Stomach (tissue), 9 donors: ENCODE measurements around the gene EMP3. TPM values are rescaled to one million over a fixed set of nuclear protein-coding genes. Genes with fewer than 3 reads are reported as not detected.

Experiments
- DNase-seq, 2 donors: peaks; one replicate each; pipeline versions ENCODE4 v3.0.0 to v3.0.0-alpha.2; 2013 to 2019
- H3K27ac ChIP-seq, 5 donors: fragments of 200-600 bp in 4 of 5; sonication (generic) in 4 of 5; one replicate each; pipeline ENCODE4 v1.5.1; 2013 to 2019; ENCODE audit warnings: mild to moderate bottlenecking in 1 of 5, moderate library complexity in 1 of 5
- H3K27me3 ChIP-seq, 3 donors: fragments of 200-600 bp; sonication (generic); one replicate each; pipeline ENCODE4 v1.5.1; 2017 to 2019; ENCODE audit warnings: mixed run types in 1 of 3
- H3K36me3 ChIP-seq, 4 donors: fragments of 200-600 bp; sonication (generic); 1 replicate in 3 of 4; 2 replicates in 1 of 4; pipeline ENCODE4 v1.5.1; 2016 to 2019
- H3K4me1 ChIP-seq, 4 donors: fragments of 200-600 bp; sonication (generic); one replicate each; pipeline ENCODE4 v1.5.1; 2016 to 2019
- H3K4me3 ChIP-seq, 4 donors: fragments of 200-600 bp; sonication (generic) in 3 of 4; one replicate each; pipeline ENCODE4 v1.5.1; 2016 to 2019; ENCODE audit warnings: mild to moderate bottlenecking in 1 of 4
- H3K9me3 ChIP-seq, 4 donors: fragments of 200-600 bp; sonication (generic); one replicate each; pipeline ENCODE4 v1.5.1; 2016 to 2019
- CTCF ChIP-seq, 7 experiments: fragments of 450-650 bp in 4 of 7; fragments of 200-600 bp in 3 of 7; sonication (generic) in 3 of 7; IDR thresholded peaks; one replicate each; pipeline ENCODE4 v1.5.1; 2016 to 2019; ENCODE audit warnings: antibody characterized with exemption in 7 of 7, control low read depth in 2 of 7, mild to moderate bottlenecking in 1 of 7
- EP300 ChIP-seq: sonication (generic); formaldehyde crosslinking; IDR thresholded peaks from one replicate; pipeline ENCODE4 v1.6.1; 2017; ENCODE audit warnings: antibody characterized with exemption
- POLR2A ChIP-seq, 4 donors: fragments of 450-650 bp; IDR thresholded peaks; one replicate each; pipeline ENCODE4 v1.6.1; 2016; ENCODE audit warnings: antibody characterized with exemption in 4 of 4, control low read depth in 2 of 4, mild to moderate bottlenecking in 1 of 4, moderate library complexity in 1 of 4
- POLR2AphosphoS5 ChIP-seq, 3 donors: sonication (generic); formaldehyde crosslinking; IDR thresholded peaks; one replicate each; pipeline ENCODE4 v1.6.1; 2016; ENCODE audit warnings: antibody characterized with exemption in 3 of 3
- WGBS, 5 donors: extraction: QIAGEN DNeasy Blood & Tissue Kit in 3 of 5; methylation state at CpG; one replicate each; pipeline versions ENCODE4 v1.1.5 to v1.1.7; 2013 to 2018; 5-methylcytosine and 5-hydroxymethylcytosine counted together
- intact Hi-C: fragments of 100-400 bp; cut with DNase I; formaldehyde crosslinking; loops from one replicate; pipeline ENCODE4 v1.15.1; 2023; ENCODE audit warnings: low total_unique reads
- polyA plus RNA-seq, 3 donors: library from polyadenylated mRNA; stranded (reverse); fragments of 200-250 nt; gene quantifications; one replicate each; pipeline ENCODE4 v1.2.3, GENCODE V29; 2013
- total RNA-seq, 5 donors: library from RNA; depleted of rRNA; stranded (reverse); fragments of >200 nt; gene quantifications; one replicate each; pipeline versions ENCODE4 v1.1.0 to v1.2.3, GENCODE V29; 2014 to 2016
- donor health status: healthy with polysubstance abuse.
- donor health status: Bipolar disorder and iron deficiency.
- donor health status: healthy.

The EMP3 gene
- total and polyA plus RNA-seq, 8 donors: 6.4 to 61.4 (median 44.4) TPM

GRCh38 chr19:48341515-48342413, 16.4 kb downstream of the EMP3 start:
- intact Hi-C loops: no loop called here
- no peak overlapping the region for H3K4me3 ChIP-seq
- H3K36me3 ChIP-seq: peaks cover 0 to 21% (median 13%) of the 10 kb centered on the region in 4 donors
- no peaks in the 10 kb centered on the region for H3K27me3 ChIP-seq
- 94 to 98% (median 97%) methylated on average over 10 of the region's 10 CpGs for WGBS, 5 donors
- H3K27ac ChIP-seq: no peak overlapping the region
- no peak for DNase-seq
- TF ChIP-seq CTCF (IDR thresholded peaks at IDR 0.05) (no peak), EP300 (no peak), POLR2A (IDR thresholded peaks at IDR 0.05) (no peak), POLR2AphosphoS5 (IDR thresholded peaks at IDR 0.05) (no peak)
- H3K4me1 ChIP-seq: no peaks in the 10 kb centered on the region
- H3K9me3 ChIP-seq: no peaks in the 10 kb centered on the region

- Histone ChIP-seq H3K9me3 (no peaks in the 10 kb centered on the region), H3K36me3 (peaks cover 0 to 21% (median 13%) of the 10 kb centered on the region in 4 donors), H3K4me3 (no peak overlapping the region), H3K27ac (no peak overlapping the region), H3K4me1 (no peaks in the 10 kb centered on the region), H3K27me3 (no peaks in the 10 kb centered on the region)
- 89 to 96% (median 90%) methylated on average over 20 of the region's 20 CpGs for WGBS, 5 donors
- intact Hi-C loops: no loop called here
- TF ChIP-seq CTCF (IDR thresholded peaks at IDR 0.05) (no peak), POLR2AphosphoS5 (IDR thresholded peaks at IDR 0.05) (no peak), POLR2A (IDR thresholded peaks at IDR 0.05) (no peak), EP300 (no peak)
- no peak for DNase-seq
Measured at GRCh38 chr19:48342414-48342738, 17.0 kb downstream of the EMP3 start.

- no peak overlapping the region for H3K27ac ChIP-seq
- no peak overlapping the region for H3K4me3 ChIP-seq
- no peak for DNase-seq
- TF ChIP-seq POLR2AphosphoS5 (IDR thresholded peaks at IDR 0.05): no peak
- TF ChIP-seq CTCF (IDR thresholded peaks at IDR 0.05): no peak
- TF ChIP-seq POLR2A (IDR thresholded peaks at IDR 0.05): no peak
- TF ChIP-seq EP300: no peak
- no peaks in the 10 kb centered on the region for H3K27me3 ChIP-seq
- H3K36me3 ChIP-seq: peaks cover 0 to 21% (median 13%) of the 10 kb centered on the region in 4 donors
- intact Hi-C loops: no loop called here
- no peaks in the 10 kb centered on the region for H3K4me1 ChIP-seq
- WGBS, 5 donors: 91 to 97% (median 93%) methylated on average over 23 of the region's 23 CpGs
- no peaks in the 10 kb centered on the region for H3K9me3 ChIP-seq
Measured at GRCh38 chr19:48342841-48343540, 17.6 kb downstream of the EMP3 start.

GRCh38 chr19:48344892-48345291, 19.5 kb downstream of the EMP3 start:
- no peak overlapping the region for H3K27ac ChIP-seq
- H3K27me3 ChIP-seq: no peaks in the 10 kb centered on the region
- 92 to 97% (median 97%) methylated on average over 4 to 6 of the region's 6 CpGs for WGBS, 5 donors
- no peak for DNase-seq
- TF ChIP-seq EP300 (no peak), CTCF (IDR thresholded peaks at IDR 0.05) (no peak), POLR2AphosphoS5 (IDR thresholded peaks at IDR 0.05) (no peak), POLR2A (IDR thresholded peaks at IDR 0.05) (no peak)
- no peaks in the 10 kb centered on the region for H3K4me1 ChIP-seq
- intact Hi-C loops: no loop called here
- no peaks in the 10 kb centered on the region for H3K9me3 ChIP-seq
- peaks cover 0 to 21% (median 13%) of the 10 kb centered on the region in 4 donors for H3K36me3 ChIP-seq
- H3K4me3 ChIP-seq: no peak overlapping the region
